HT1080 (cell line): Measurements from ENCODE around the gene ECE2. TPM values are rescaled to one million over a fixed set of nuclear protein-coding genes. Genes with fewer than 3 reads are reported as not detected.

Experiments used
- DNase-seq: peaks from one replicate; pipeline ENCODE4 v3.0.0-alpha.2; 2015; ENCODE audit warnings: low read depth
- total RNA-seq: library from RNA; depleted of rRNA; stranded (reverse); fragments of >200 nt; shearing (Covaris generic); gene quantifications from 2 replicates; pipeline ENCODE4 v1.2.3, GENCODE V29; 2014

Gene ECE2
- total RNA-seq, 1 experiment from 2014 or later: not detected

DNA sequence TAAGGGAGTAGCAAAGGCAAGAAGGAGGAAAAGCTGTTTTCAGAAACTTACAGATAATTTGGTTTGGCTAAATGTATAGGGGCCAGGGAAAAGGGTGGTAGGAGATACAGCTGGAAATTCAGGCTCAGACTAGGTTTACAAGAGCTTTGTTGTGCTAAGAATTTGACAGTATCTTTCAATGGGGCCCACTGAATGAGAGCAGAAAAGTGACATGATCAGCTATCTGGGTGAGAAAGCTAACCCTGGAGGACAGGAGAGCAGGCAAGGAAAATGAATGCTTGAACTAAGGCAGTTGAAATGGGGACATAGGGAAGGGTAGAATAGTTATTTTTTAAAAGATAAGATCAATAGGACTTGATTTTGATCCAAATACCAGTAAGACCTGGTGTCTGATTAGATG is 35.8 kb downstream of the ECE2 start:
- no peak for DNase-seq

DNA sequence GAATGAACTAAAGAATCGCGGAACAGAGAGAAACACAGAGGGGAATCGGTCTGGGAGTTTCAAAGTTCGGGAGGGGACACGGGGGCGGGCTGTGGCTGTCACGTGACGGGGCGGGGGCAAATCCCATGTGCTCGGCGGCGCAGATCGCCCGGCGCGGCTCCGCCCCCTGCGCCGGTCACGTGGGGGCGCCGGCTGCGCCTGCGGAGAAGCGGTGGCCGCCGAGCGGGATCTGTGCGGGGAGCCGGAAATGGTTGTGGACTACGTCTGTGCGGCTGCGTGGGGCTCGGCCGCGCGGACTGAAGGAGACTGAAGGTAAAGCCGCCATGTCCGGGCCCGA is 38.5 kb downstream of the ECE2 start, which contains the start of gene EIF4G1:
Gene EIF4G1 (plus strand): TSS at position 244 of the 337 bp plus-strand sequence. CDS start 1,191 bp downstream, outside the sequence.
- peak; percentile 96 for DNase-seq

DNA sequence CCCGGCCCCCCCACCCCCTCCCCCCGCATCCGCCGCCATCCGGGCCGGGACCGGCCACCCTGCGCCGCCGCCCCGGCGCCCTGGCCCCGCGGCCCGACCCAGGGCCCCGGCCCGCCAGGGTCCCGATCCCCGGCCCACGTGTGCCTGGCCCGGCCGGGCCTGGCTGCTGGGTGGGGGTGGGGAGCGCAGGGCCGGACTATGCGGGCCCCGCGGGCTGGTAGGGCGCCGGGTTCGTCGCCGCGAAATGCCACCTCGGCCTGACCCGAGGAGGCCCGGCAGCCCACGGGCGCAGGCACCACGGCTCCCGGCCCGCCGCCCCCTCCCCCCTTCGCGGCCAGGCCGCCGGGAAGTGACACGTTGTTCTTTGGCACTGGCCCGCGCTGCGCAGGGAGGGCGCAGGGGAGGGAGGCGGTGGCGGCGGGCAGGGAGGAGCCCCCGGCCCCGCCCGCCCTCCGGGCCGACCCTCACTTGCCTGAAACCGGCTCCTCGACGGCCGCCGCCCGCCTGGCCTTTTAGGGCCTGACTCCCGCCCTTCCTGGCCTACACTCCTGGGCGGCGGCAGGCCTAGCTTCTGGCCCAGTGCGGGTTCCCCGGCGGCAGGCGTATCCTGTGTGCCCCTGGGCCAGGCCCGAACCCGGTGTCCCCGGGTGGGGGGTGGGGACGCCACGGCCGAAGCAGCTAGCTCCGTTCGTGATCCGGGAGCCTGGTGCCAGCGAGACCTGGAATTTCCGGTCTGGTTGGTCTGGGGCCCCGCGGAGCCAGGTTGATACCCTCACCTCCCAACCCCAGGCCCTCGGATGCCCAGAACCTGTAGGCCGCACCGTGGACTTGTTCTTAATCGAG is 39.1 kb downstream of the ECE2 start:
- DNase-seq: peak; percentile 75

DNA sequence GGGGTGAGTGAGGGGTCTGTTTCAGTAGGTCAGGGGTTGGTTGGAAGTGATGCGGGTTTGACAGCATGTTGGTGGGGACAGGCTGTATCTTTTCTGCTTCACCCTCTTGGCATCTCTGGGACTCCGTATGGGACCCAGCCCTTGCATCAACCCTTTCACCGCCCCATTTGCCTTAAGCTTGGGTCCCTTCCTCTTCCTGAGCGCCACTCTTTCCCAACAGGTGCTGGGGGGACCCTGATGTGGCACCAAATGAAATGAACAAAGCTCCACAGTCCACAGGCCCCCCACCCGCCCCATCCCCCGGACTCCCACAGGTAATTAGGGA is 39.7 kb downstream of the ECE2 start:
- no peak for DNase-seq

DNA sequence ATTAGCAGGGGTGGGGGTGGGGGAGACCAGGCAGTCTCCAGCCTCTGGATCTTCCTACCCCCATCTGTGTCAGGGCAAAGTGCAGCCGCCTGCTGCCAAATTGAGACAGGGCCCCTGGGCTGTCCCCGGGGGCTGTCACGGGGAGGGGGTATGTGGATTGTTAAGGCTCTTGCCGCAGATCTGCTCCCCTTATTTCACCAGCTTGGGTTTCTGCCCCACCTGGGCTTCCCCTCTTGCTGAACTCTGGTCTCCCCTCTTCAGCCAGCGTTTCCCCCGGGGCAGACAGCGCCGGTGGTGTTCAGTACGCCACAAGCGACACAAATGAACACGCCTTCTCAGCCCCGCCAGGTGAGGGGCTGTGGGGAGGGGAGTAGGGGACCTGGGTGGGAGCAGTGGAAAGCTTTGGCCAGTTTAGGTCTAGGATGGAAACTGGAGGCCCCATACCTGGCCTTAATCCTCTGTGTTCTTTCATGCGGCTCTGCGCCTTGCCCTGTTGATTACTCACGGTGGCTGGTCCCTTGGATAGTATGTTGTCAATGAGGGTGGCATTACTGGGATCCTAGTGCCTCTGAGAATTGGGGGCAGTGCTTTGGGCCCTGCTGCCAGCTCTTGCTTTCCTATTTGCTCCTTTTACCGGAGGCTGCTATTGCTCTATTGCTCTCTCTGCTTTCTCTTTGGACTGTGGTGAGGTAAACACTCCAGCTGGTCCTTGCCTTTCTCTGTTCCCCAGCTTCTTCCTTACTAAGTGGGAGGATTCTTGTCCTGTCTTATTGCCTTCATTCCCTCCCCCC is 40.2 kb downstream of the ECE2 start:
- no peak for DNase-seq

DNA sequence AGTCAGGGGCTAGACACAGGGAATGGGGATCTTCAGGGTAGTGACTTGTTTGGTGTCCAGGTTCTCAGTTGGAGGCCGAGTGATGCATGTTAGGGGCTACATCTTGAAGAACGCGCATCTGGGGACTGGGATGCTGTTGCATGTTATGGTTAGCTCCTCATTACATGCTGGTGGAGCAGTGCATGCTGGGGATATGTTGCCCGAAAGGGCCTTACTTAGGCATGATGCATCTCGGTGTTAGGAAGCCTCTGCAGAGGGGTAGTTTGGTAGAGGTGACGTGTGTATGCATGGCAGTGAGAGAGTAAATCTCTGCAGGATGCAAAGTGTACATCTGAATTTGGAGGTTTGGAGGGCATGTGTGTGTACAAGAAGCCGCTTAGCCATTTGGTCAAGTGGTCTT is 41.0 kb downstream of the ECE2 start:
- no peak for DNase-seq

DNA sequence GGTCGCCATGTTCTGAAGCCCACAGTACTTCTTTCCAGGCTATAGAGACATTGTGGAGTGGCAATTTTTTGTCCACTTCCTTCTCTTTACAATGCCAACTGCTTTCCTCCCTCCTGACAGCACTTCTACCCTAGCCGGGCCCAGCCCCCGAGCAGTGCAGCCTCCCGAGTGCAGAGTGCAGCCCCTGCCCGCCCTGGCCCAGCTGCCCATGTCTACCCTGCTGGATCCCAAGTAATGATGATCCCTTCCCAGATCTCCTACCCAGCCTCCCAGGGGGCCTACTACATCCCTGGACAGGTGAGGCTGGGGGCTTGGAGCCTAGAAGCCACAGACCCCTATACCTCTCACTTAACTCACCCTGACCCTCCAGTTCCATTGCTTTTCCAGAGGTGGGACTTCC is 41.4 kb downstream of the ECE2 start:
- no peak for DNase-seq

DNA sequence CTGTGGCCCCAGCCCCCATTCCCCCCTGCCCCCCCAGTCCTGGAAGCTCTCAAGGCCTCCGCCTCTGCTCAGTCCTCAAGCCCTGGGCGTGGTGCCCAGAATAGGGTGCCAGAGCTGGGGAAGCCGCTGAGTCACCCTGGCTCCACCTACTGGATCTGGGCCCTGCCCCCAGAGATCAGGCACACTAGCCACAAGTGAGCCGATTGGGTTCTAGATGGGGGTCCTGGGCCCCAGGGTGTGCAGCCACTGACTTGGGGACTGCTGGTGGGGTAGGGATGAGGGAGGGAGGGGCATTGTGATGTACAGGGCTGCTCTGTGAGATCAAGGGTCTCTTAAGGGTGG is 44.3 kb downstream of the ECE2 start:
- DNase-seq: peak; percentile 97

DNA sequence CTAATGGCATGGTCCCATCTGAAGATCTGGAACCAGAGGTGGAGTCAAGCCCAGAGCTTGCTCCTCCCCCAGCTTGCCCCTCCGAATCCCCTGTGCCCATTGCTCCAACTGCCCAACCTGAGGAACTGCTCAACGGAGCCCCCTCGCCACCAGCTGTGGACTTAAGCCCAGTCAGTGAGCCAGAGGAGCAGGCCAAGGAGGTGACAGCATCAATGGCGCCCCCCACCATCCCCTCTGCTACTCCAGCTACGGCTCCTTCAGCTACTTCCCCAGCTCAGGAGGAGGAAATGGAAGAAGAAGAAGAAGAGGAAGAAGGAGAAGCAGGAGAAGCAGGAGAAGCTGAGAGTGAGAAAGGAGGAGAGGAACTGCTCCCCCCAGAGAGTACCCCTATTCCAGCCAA is 45.8 kb downstream of the ECE2 start:
- no peak for DNase-seq

DNA sequence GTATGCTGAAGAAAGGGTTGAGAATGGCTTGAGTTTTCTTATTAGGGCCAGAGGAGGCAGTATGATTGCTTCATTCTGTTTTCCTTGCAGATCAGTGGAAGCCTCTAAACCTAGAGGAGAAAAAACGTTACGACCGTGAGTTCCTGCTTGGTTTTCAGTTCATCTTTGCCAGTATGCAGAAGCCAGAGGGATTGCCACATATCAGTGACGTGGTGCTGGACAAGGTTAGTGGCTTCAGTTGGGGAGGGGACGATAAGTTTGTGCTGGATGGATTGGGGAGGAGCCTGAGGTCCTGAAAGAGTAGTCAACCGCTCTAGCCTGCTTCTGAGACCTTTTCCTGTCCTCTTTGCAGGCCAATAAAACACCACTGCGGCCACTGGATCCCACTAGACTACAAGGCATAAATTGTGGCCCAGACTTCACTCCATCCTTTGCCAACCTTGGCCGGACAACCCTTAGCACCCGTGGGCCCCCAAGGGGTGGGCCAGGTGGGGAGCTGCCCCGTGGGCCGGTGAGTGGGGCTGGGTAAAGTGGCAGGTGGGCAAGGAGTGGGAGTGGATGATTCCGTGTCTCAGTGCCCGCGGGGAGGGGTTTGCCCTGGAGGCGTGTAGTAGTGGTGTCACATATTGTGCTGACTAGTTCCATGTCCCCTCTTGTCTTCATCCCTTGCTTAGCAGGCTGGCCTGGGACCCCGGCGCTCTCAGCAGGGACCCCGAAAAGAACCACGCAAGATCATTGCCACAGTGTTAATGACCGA is 47.1 kb downstream of the ECE2 start:
- DNase-seq: no peak

DNA sequence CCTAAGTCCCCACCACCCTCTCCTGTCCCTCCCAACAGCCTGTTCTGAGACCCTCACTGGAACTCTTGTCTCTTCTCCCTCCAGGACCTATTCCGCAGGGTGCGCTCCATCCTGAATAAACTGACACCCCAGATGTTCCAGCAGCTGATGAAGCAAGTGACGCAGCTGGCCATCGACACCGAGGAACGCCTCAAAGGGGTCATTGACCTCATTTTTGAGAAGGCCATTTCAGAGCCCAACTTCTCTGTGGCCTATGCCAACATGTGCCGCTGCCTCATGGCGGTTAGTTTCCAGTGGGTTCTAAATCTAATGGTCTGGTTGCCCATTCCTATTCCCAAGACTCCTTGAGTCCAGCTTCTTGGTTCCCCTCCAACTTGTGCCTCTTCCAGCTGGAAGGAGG is 47.9 kb downstream of the ECE2 start:
- DNase-seq: no peak

DNA sequence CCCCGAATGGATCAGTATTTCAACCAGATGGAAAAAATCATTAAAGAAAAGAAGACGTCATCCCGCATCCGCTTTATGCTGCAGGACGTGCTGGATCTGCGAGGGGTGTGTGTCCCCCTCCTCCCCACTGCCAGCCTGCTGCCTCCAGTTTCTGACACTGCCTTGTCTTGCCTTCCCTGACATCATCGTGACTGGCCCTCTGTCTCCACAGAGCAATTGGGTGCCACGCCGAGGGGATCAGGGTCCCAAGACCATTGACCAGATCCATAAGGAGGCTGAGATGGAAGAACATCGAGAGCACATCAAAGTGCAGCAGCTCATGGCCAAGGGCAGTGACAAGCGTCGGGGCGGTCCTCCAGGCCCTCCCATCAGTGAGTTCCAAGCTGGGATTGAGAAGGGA is 49.4 kb downstream of the ECE2 start:
- DNase-seq: no peak

DNA sequence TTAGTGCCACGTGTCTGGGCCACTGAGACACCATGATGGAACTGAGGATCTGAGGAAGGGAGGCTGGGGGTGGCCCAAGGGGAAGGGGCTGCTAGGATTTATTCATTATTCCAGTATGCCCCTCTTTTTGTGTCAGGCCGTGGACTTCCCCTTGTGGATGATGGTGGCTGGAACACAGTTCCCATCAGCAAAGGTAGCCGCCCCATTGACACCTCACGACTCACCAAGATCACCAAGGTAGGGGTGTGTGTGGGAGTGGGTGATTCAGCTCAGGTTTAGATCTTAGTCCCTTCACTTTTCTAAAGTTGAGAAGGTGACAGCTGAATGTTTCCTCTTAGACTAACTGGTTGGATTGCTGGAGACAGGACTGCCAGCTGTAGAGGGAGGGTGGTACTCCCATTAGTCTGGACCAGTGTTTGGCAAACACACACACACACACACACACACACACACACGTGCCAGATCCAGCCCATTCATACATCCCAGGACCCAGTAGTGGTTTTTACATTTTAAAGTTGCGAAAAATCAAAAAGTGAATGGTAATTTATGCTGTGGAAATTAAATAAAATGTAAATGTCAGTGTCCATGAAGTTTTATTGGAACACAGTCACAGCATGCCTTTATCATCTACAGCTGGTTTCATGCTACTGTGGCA is 50.0 kb downstream of the ECE2 start:
- no peak for DNase-seq

DNA sequence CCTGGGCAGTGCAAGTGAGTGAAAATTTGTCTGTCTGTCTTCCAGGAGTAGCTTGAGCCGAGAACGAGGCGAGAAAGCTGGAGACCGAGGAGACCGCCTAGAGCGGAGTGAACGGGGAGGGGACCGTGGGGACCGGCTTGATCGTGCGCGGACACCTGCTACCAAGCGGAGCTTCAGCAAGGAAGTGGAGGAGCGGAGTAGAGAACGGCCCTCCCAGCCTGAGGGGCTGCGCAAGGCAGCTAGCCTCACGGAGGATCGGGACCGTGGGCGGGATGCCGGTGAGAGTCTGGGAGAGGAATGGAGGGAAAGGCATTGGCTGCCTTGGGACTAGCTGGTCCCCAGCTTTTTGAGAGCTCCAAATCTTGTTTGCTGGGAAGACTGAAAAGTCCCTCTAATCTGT is 51.3 kb downstream of the ECE2 start:
- DNase-seq: no peak

DNA sequence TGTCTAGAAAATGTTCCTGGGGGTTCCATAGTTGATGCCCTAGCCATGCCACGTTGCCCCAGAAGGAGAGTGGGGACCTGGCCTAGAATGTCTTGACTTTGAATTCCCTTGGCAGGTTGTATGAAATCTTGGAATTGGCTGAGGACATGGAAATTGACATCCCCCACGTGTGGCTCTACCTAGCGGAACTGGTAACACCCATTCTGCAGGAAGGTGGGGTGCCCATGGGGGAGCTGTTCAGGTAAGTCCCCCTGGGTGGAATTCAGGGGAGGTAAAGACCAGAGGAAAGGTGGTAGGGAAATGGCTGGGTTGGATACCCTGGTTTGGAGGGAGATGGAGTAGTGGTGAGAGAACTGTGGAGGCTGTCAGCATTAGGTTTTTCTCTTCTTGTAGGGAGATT is 52.7 kb downstream of the ECE2 start:
- no peak for DNase-seq

DNA sequence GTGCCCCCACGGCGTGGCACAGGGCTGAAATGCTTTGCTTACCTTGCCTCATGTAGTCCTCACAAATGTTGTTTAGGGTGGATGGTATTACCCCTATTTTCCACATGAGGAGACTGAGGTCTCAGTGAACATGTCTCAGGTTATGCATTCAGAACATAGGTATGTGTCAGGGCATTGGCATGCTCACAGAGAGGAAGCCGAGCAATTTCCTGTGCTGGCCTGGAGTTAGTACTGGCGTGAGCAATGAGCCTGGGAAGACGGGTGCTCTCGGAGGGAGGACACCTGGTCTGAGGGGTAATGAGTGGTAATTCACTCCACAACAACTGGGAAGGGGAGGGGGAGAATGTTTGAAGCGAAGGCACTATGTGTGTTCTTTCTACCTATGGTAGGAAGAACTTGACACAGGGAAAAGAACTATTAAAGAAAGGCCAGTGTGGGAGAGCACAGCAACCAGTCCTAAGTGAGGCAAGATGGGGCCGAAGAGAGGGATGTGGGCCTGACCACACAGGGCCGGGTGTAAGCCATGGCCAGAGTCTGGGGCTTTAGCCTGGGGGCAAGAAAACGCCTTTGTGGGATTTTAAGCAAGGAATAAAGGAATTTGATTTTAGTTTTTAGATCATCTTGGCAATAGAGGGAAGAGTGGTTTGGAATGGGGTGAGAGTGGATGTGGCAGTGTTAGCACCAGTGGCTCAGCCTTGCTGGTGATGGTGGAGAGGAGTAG is 56.7 kb downstream of the ECE2 start:
- peak; percentile 98 for DNase-seq

DNA sequence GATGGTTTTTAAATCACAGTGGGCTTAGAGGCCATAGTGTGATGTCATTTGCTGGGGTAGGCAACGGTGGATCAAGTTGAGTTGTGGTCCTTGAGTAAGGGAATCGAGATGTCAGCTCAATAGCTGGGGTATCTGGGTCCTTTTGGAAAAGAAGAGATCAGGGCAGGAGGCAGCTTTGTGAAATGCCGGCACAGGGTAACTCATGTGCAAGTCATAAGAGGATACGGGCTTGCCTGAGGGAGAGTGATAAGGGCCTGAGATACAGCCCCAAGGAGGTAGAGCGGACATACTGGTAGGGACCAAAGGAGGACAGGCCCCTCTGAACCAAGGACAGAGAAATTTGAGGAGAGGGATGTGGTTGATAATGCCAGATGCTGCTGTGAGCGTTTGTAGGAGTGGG is 57.4 kb downstream of the ECE2 start:
- no peak for DNase-seq

DNA sequence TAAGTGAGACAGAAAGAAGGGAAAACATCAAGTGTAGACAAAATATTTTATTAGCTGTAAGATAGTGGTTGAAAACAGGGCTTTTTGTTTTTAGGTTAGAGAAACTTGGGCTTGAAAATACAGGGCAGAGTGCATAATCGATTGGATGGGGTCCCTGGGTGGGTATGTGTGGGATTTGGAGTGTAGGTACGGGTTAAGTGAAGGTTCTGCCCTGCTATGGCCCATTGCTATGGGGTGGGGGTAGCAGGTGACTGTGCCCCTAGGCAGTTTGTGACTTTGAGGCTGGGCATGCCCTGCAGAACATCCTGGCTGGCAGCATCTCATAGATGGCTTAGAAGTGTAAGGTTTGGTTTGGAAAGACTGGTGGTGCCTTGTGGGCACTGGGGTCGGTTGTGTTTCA is 57.9 kb downstream of the ECE2 start:
- no peak for DNase-seq

DNA sequence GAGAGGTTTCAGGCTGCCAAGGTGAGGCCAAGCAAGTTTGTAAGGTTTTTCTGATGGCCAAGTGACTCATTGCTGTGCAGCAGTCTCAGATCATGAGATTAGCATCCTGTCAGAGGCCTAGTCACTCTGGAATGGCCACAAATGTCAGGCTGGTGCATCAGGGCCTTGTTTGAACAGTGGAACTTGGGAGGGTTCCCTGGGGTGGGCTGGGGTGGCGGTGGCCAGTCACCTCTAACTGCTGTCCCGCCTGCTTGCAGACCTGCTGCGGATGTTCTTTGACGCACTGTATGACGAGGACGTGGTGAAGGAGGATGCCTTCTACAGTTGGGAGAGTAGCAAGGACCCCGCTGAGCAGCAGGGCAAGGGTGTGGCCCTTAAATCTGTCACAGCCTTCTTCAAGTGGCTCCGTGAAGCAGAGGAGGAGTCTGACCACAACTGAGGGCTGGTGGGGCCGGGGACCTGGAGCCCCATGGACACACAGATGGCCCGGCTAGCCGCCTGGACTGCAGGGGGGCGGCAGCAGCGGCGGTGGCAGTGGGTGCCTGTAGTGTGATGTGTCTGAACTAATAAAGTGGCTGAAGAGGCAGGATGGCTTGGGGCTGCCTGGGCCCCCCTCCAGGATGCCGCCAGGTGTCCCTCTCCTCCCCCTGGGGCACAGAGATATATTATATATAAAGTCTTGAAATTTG is 58.8 kb downstream of the ECE2 start:
- peak; percentile 99 for DNase-seq

DNA sequence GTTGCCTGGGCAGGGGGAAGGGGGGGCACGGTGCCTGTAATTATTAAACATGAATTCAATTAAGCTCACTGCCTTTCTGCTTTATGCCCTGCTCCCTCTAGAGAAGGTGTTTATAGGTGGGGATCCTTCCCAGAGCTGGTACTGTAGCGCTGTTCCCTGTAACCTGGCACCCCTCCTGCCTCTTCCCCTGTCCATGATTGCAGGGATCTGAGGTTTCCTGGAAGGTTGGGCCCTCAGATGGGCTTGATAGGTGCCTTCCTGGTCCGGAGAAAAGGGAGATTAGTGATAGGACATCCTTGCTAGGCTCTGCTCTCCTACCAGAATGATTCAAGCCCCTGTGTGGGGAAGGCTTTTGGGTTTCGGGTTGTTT is 59.5 kb downstream of the ECE2 start:
- no peak for DNase-seq
